HG02642 (cell line): ENCODE results near the gene TMEM95.
A peak's percentile ranks its signal among the peaks of the same experiment; 100 is the strongest.

Experiments
- ATAC-seq: cut with Tn5 transposase; IDR thresholded peaks from one replicate; pipeline ENCODE4 v1.9.1; 2021; ENCODE audit warnings: mild to moderate bottlenecking; ENCODE audit not compliant: unreplicated experiment, poor library complexity

TMEM95 gene, protein sequence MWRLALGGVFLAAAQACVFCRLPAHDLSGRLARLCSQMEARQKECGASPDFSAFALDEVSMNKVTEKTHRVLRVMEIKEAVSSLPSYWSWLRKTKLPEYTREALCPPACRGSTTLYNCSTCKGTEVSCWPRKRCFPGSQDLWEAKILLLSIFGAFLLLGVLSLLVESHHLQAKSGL

DNA sequence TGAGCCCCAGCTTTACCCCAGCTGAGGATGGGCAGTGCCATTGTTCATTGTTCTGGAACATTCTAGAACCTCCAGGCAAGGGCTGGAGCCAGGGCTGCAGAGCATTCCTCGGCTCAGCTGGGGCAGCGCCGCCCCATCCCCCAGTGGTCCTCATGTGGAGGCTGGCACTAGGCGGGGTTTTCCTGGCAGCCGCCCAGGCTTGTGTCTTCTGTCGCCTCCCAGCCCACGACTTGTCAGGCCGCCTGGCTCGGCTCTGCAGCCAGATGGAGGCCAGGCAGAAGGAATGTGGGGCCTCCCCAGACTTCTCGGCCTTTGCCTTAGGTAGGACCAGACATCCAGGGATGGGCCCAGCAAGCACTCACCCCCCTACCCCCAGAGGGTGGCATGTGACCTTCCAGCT lies at the start of gene TMEM95:
TMEM95 (plus strand) TSS at position 104 of the 400 bp plus-strand sequence; CDS start at position 153, 49 bp downstream.
- ATAC-seq: no peak

DNA sequence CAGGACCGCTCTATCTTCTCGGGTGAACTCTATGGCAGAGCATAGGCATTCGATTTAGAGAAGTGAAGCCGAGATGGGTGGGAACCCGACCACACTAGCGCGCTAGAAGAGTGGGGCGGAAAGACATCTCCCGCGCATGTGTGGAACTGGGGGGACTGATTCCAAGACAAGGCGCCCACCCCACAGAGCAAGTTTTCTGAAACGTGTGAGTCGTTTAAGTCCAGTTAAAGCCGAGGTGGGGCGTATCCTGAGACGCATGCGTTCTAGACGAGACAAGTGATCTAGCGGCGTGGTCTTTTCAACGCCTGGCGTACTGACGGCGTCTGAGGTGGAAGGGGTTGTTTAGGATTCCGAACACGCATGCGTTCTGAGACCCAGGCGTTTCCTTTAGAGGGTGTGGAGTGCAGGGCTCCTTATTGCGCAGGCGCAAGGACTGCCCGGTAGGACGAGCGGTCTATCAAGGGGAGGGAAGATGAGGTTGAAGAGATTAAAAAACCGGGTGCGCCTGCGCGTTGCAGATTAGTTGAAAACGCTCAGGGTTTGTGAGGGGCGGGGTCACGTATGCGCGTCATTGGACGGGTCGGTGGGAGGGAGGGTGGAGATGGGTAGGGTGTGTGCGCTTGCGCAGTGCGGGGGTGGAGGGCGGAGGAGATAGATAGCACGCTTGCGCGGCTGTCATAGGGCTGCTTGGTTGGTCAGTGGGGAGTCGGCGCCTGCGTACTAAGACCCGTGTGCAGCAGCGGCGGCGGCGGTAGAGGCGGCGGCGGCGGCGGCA lies 47.9 kb upstream of the TMEM95 start, which contains the start of gene EIF5A:
EIF5A (plus strand) TSS at position 718 of the 775 bp plus-strand sequence. CDS start 2,008 bp downstream, outside the sequence.
- peak; percentile 74 for ATAC-seq

GRCh38 chr17:7307686-7308624 lies 47.0 kb upstream of the TMEM95 start:
- peak; percentile 14 for ATAC-seq

DNA sequence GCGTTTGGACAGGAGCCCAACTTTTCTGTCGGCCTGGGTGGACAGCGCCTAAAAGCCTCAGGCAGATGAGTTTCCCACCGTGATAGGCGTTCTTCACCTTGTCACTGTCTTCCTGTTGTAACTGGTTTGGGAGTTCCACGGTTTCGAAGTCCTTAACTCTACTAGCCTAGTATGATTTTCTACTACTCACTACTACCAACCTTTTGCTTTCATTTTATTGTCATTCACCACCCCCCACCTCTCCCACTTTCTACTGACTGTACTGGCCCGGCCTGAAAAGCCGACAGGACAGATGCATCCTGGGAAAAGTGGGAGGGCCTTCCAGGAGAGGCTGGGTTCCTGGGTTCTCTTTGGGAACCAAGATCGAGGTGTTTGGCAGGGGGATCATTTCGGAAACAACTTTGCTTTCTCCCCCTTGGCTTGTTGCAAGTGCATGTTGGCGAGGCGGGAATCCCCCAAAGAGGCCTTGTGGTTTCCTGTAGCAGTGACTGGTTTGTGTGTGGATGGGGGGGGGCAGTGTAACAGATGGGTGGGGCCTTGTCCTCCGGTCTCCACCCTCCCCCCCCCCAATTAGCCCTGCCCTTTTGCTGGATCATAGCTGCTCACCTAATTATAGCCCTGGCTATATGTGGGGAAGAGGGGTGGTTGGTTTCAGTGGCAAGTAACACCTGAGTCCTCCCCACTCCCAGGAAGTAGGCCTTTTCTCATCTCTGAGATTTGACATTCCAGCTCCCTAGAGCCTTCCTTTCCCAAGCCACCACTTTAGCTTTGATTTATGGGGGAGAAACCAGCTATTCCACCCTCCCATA lies 46.1 kb upstream of the TMEM95 start:
- ATAC-seq: peak; percentile 17

GRCh38 chr17:7309628-7310027 lies 45.3 kb upstream of the TMEM95 start:
- ATAC-seq: no peak

DNA sequence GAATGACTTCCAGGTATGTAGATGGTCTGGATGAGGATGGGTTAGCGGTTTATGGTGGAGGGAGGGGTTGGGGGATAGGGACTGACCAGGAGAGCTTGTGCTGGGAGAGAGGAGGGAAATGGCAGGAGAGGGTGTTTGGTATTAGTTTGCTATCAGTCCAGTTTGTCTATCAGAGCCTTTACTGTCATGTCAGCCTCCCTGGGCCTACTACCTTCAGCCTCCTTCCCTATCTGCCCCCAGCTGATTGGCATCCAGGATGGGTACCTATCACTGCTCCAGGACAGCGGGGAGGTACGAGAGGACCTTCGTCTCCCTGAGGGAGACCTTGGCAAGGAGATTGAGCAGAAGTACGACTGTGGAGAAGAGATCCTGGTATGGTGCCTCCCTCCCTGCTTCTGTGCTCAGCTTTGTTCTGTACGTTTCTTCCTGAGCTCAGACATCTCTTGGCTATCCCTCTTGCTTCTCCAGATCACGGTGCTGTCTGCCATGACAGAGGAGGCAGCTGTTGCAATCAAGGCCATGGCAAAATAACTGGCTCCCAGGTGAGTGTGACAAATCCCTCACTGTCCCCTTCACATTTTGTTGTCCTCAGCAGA lies 43.7 kb upstream of the TMEM95 start:
- ATAC-seq: no peak

- no peak for ATAC-seq
Observed at GRCh38 chr17:7312432-7313087, 42.4 kb upstream of the TMEM95 start.

GRCh38 chr17:7313088-7313889 lies 41.7 kb upstream of the TMEM95 start:
- ATAC-seq: no peak

DNA sequence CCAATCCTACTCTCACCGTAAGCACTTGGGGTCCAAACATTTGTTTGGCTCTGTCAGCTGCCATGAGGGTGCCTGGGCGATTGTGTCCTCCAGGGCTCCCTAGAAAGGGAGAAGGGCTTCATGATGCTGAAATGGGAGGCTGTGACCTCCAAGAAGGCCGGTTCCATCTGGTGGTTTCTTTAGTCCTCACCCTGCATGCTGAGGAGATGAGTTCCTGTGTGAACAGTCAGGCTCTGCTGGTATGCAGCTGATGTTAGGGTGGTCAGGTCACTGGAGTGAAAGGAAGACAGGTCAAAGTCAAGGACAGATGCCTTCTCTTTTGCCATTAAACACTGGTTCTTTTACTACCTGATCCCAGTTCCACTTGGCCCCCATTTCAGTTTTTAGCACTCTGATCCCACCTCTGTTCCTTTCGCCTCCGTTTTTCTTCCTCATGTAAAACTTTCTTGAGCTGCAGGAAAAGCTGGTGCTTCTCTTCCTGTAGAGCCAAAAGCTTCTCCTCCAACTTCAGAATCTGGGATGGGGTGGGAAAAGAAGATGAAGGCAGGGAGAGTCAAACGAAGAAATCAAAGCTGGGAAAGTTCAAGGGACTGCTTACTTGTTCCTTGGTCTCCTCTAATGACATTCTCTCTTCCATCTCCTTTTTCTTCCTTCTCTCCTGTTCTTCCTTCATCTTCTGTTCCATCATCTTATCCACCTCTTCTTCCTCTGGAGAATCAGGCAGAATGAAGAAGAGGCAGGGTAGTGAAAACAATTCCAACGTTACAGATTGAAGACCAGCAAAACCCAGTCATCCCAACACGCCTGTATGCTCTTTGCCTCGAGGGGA lies 40.9 kb upstream of the TMEM95 start:
- ATAC-seq: no peak

GRCh38 chr17:7314719-7315569 lies 40.0 kb upstream of the TMEM95 start, which contains the start of gene GPS2:
GPS2 (minus strand) TSS chr17:7315360; CDS start chr17:7315052, 308 bp downstream.
- ATAC-seq: peak; percentile 82

DNA sequence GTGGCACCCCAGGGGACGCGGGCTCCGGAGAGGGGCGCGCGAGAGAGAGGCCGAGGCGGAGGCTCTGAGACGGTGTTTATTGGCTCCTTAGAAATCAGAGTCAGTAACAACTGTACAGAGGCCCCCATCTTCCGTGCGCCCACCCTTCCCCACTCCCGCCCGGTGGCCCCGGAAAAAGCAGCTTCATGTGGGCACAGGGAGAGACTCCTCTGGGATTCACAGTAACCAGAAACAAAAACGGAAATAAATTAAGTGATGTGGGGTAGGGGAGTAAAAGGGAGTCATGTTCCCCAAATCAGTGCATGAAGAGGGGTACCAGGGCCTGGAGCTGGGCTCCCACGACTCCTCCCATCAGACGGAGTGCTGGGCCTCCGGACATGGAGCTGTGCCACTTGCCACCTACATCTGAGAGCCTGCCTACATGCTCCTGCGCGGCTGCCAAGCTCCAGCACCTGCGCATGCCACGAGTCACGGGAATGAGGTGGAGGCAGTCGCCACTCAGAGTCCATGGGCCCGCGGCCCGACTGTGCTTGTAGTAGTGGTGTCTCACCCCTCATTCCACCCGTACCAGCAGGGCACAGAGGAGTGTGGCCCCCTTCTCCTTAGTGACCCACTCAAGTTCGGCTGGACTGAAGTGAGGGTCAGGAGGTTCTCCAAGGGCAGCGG lies 39.3 kb upstream of the TMEM95 start:
- ATAC-seq: no peak

DNA sequence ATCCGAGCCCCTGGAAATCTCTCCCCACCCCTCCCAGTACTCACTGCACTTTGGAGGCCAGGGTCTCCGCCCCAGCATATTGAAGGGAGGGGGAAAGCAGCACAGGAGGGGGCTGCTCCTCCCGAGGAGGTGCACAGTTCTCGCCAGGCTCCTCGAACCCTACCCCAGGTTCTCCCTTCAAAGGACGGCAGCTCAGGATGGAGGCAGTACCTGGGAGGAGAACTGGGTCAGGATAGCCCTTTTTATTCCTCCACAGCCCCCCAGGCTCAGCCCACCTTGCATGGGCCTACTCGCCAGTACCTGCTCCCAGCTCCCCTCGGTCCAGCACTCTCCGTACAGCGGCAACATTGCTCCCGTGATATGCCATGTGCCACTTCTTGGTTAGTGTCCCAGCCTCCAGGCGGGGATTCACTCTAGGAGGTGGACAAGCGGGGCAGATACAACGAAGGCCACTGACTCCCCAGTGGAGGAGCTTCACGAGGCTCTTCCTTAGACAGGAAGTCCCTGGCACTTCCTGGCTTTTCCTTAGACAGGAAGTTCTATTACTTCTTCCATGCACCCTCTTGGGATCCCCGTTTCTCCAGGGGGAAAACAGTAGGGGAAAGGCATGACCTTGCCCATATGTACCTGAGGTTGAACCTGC lies 37.7 kb upstream of the TMEM95 start:
- ATAC-seq: no peak

DNA sequence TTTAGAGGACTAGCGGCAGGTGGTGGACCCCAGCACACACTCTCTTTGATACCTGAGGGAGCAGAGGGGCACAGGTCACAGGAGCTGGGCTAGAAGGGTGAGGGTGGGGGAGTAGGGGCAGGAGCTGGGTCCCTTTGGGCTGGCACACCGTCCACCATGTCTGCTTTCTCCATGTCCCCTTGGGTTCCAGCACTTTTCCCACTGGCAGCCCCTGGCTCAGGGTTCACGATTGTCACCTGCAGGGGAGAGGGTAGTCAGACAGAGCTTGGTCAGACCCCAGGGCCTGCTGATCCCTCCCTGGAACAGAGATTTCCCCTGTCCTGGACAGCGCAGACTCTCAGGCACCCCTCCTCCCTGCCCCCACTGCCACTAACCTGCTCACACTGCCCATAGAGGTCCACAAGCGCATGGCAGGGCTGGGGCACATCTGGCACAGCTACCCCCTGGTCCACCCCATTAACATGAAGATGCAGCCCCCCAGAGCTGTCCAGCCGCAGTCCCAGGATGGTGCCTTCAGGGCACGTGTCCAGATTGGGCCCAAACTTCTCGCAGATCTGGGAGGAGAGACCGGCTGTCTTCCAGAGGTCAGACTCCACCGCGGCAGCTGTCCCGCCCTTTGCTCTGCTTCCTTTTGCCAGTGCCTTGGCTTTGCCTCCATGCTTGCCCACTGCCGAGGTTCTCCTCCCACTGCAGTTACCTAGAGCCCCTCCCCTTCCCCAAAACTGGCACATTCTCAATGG lies 36.7 kb upstream of the TMEM95 start:
- no peak for ATAC-seq

DNA sequence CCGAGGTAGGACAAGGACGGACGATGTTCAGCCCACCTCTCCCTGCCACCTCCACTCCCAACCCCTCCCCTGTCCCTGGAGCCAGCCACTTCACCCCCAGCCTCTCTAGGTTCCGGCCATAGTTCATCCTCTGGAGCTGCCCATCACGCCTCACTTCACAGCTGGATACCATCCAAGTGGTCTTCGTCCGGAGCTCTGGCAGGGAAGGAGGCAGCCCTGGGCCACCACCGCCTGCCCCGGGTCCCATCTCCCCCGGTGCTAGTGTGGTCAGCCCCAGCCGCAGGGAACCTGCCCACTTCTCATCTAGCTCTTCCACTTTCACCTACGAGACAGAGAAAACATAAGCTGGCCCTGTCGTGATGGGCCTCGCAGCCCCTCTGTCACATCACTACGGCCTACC lies 33.5 kb upstream of the TMEM95 start:
- no peak for ATAC-seq
